ENCODE results near the gene KCNIP4. TPM values are rescaled to one million over a fixed set of nuclear protein-coding genes. Genes with fewer than 3 reads are reported as not detected.

The KCNIP4 gene
- total and polyA plus RNA-seq, 2 of the 4 experiments (the other 2 are of a cell fraction) = not detected

GRCh38 chr4:21126014-21126512 lies 822.5 kb downstream of the KCNIP4 start:
- no CpG with 5 or more reads among the region's 3 CpGs for whole genome bisulfite sequencing, 2 experiments (ENCODE audit: extremely low coverage in 2 of 2, insufficient read length in 1 of 2)
- CTCF ChIA-PET = no interaction called here

More at GRCh38 chr4:21126014-21126512, 822.5 kb downstream of the KCNIP4 start:
- Histone ChIP-seq H3K36me3 (ENCODE audit: control insufficient read depth, insufficient read depth, low read length) (no peaks in the 10 kb centered on the region), H3K9me1 (ENCODE audit: insufficient read depth, low read length) (no peaks in the 10 kb centered on the region), H3K4me1 (ENCODE audit: control insufficient read depth, insufficient read depth, low read length) (no peaks in the 10 kb centered on the region), H4K8ac (ENCODE audit: low read depth in 2 of 2, low read length in 2 of 2) (no peak overlapping the region), H2BK120ac (ENCODE audit: low read depth, low read length) (no peak overlapping the region), H3K4me2 (ENCODE audit: low read depth, low read length) (no peak overlapping the region), H3K4me3 (ENCODE audit: insufficient read depth, low read depth, low read length) (no peak overlapping the region), H3K56ac (ENCODE audit: extremely low read depth, insufficient read depth, low read length) (no peak overlapping the region), H2AK9ac (replicated peaks; ENCODE audit: low read depth, low read length, poor library complexity) (no peak overlapping the region), H4K5ac (ENCODE audit: low read depth, low read length) (no peak overlapping the region), H3K27ac (ENCODE audit: insufficient read depth, low read length) (no peak overlapping the region), H3K9me3 (ENCODE audit: control insufficient read depth, insufficient read depth, low read length) (peaks cover 2% of the 10 kb centered on the region; the same call in 1 of the 2 replicates), H2BK15ac (ENCODE audit: low read depth, low read length) (no peak overlapping the region), H3K4ac (ENCODE audit: low read depth, low read length) (no peak overlapping the region), H3K23ac (ENCODE audit: low read depth, low read length) (no peak overlapping the region), H3K14ac (replicated peaks; ENCODE audit: low read depth, low read length) (no peak overlapping the region), H3K27me3 (ENCODE audit: control insufficient read depth, insufficient read depth, low read length) (no peaks in the 10 kb centered on the region), H2BK20ac (ENCODE audit: low read depth, low read length) (no peak overlapping the region), H2BK5ac (ENCODE audit: low read depth, low read length, poor library complexity, severe bottlenecking) (no peak overlapping the region), H3K9ac (ENCODE audit: low read depth, low read length) (no peak overlapping the region), H2AFZ (replicated peaks; ENCODE audit: low read length, poor library complexity) (no peak overlapping the region), H3K79me1 (ENCODE audit: low read depth in 1 of 2, low read length in 2 of 2) (no peaks in the 10 kb centered on the region), H2AK5ac (ENCODE audit: low read depth, low read length) (no peak overlapping the region), H4K20me1 (ENCODE audit: insufficient read depth, low read length) (no peaks in the 10 kb centered on the region), H3K18ac (ENCODE audit: low read depth, low read length) (no peak overlapping the region), H4K91ac (ENCODE audit: insufficient read depth, low read depth, low read length) (no peak overlapping the region)
- no TSS peak for BruUV-seq (replicated peaks)
- dilution Hi-C loops (cut with HindIII; ENCODE audit: low sequenced_read_pairs, unreplicated experiment) = no loop called here
- DNase-seq = no peak
- in situ Hi-C loops (cut with MboI; ENCODE audit: low sequenced_read_pairs) = no loop called here
- POLR2A ChIA-PET (ENCODE audit: unreplicated experiment) = no interaction called here
- no peak for TF ChIP-seq CHD1 (IDR thresholded peaks at IDR 0.05; ENCODE audit: low read depth, low read length)
- no peak for TF ChIP-seq MXI1 (IDR thresholded peaks at IDR 0.05; ENCODE audit: borderline replicate concordance, low read depth, low read length)
- TF ChIP-seq SMC3 (IDR thresholded peaks at IDR 0.05; ENCODE audit: low read depth, low read length) = no peak
- no peak for TF ChIP-seq CEBPB (IDR thresholded peaks at IDR 0.05; ENCODE audit: low read depth, low read length)
- TF ChIP-seq MAFK (IDR thresholded peaks at IDR 0.05; ENCODE audit: low read depth, low read length) = no peak
- no peak for TF ChIP-seq POLR2A (IDR thresholded peaks at IDR 0.05; ENCODE audit: low read depth, low read length)
- TF ChIP-seq USF2 (IDR thresholded peaks at IDR 0.05; ENCODE audit: low read depth, low read length) = no peak
- TF ChIP-seq RFX5 (IDR thresholded peaks at IDR 0.05; ENCODE audit: low read depth, low read length) = no peak
- TF ChIP-seq RAD21 (IDR thresholded peaks at IDR 0.05; ENCODE audit: low read length) = no peak
- no peak for TF ChIP-seq BHLHE40 (IDR thresholded peaks at IDR 0.05; ENCODE audit: low read depth, low read length)
- TF ChIP-seq FOS (IDR thresholded peaks at IDR 0.05; ENCODE audit: low read depth, low read length) = no peak
- no peak for TF ChIP-seq NFE2L2 (IDR thresholded peaks at IDR 0.05; ENCODE audit: low read depth, low read length)
- no peak for TF ChIP-seq ELK1 (IDR thresholded peaks at IDR 0.05; ENCODE audit: borderline replicate concordance, low read depth, low read length)
- TF ChIP-seq RCOR1 (IDR thresholded peaks at IDR 0.05; ENCODE audit: insufficient replicate concordance, low read length) = no peak
- TF ChIP-seq MAZ (IDR thresholded peaks at IDR 0.05; ENCODE audit: borderline replicate concordance, low read depth, low read length) = no peak
- TF ChIP-seq CTCF (conservative IDR thresholded peaks at IDR 0.05; ENCODE audit: low read depth, low read length) = no peak
- intact Hi-C loops (cut with micrococcal nuclease) = no loop called here
- no peak for ATAC-seq (ENCODE audit: low read depth)
